ENCODE results near the gene ABCA2. TPM values are rescaled to one million over a fixed set of nuclear protein-coding genes. Genes with fewer than 3 reads are reported as not detected.

Gene ABCA2
- total and polyA plus RNA-seq, 8 donors = 7.3 to 385 (median 44.2) TPM

DNA sequence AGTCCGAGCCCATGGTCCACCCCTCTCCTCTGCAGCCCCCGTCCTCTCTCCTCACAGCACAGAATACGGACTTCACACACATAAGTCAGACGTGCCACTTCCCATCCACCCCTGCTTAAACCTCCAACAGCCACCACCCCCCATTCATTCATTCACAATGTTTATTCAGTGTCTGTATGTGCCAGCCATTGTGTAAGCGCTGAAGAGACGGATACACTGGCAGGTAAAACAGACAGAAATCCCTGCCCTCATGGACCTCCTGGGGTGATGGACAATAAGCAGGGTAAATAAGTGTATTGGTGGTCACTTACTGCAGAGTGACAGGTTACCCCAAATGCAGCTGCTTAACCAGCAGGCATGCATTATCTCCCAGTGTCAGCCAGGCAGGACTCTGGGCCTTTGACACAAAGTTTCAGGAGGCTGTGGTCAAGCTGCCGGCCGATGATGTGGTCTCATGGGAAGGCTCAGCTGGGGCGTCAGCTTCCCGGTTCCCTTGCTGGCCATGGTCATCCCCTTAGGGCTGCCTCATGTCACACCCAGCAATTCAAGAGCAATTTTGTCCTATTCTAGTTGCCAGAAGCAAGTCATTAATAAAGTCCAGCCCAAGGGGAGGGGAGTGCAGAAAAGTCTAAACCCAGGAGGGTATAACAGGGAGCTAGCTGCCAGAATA lies 37.7 kb downstream of the ABCA2 start:
- H3K9me3 ChIP-seq = no peaks in the 10 kb centered on the region
- peaks cover 29 to 39% (median 36%) of the 10 kb centered on the region in 4 donors for H3K4me1 ChIP-seq
- 68 to 79% (median 76%) methylated on average over 8 to 10 of the region's 10 CpGs for WGBS, 5 donors
- no peak overlapping the region for H3K4me3 ChIP-seq
- H3K36me3 ChIP-seq = peaks cover 0 to 15% (median 11%) of the 10 kb centered on the region in 4 donors
- DNase-seq = no peak
- no peak for TF ChIP-seq CTCF (IDR thresholded peaks at IDR 0.05)
- no peak for TF ChIP-seq POLR2AphosphoS5 (IDR thresholded peaks at IDR 0.05)
- TF ChIP-seq EP300 (IDR thresholded peaks at IDR 0.05) = no peak
- no peak for TF ChIP-seq POLR2A (IDR thresholded peaks at IDR 0.05)
- peaks cover 3 to 42% (median 10%) of the 10 kb centered on the region in 3 donors for H3K27me3 ChIP-seq
- peak overlapping the region in 1 of 5 donors; percentile 92 for H3K27ac ChIP-seq
- intact Hi-C loops (cut with DNase I; ENCODE audit: low total_unique reads) = no loop called here

- H3K4me3 ChIP-seq = no peak overlapping the region
- peaks cover 0 to 6% (median 4%) of the 10 kb centered on the region in 4 donors for H3K36me3 ChIP-seq
- intact Hi-C loops (cut with DNase I; ENCODE audit: low total_unique reads) = no loop called here
- H3K27ac ChIP-seq = no peak overlapping the region
- no peak for TF ChIP-seq POLR2A (IDR thresholded peaks at IDR 0.05)
- no peak for TF ChIP-seq CTCF (IDR thresholded peaks at IDR 0.05)
- no peak for TF ChIP-seq POLR2AphosphoS5 (IDR thresholded peaks at IDR 0.05)
- peaks cover 12 to 42% (median 25%) of the 10 kb centered on the region in 3 donors for H3K27me3 ChIP-seq
- 90 to 96% (median 94%) methylated on average over 4 of the region's 4 CpGs for WGBS, 5 donors
- H3K4me1 ChIP-seq = peaks cover 16 to 32% (median 28%) of the 10 kb centered on the region in 4 donors
- no peaks in the 10 kb centered on the region for H3K9me3 ChIP-seq
- no peak for DNase-seq
Observed at GRCh38 chr9:136988872-136989271, 39.2 kb downstream of the ABCA2 start.

DNA sequence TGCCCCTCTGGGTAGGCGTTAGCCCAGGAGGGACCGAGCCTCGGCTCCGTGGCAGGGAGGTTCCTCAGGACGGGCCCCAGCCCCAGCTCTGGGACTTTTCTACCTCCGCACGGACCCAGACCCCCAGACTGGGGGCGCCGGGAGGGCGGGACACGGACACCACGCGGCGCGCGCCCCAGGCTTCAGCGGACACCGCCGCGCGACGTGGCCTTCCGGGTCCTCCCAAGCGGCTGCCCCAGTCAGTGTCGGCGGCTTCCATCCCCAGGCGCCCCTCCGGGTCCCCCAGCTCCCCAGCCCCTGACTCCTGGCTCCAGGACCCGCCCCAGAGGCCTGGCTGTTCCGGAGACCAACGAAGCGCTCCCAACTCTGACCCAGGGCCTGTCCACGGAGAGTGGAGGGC lies 42.2 kb downstream of the ABCA2 start:
- Histone ChIP-seq H3K27ac (no peak overlapping the region), H3K36me3 (no peaks in the 10 kb centered on the region), H3K9me3 (no peaks in the 10 kb centered on the region), H3K4me1 (peaks cover 4 to 15% (median 10%) of the 10 kb centered on the region in 4 donors), H3K4me3 (no peak overlapping the region), H3K27me3 (peaks cover 12 to 69% (median 28%) of the 10 kb centered on the region in 3 donors)
- no peak for DNase-seq
- intact Hi-C loops (cut with DNase I; ENCODE audit: low total_unique reads) = no loop called here
- 26 to 33% (median 30%) methylated on average over 2 to 33 of the region's 33 CpGs for WGBS, 5 donors
- TF ChIP-seq POLR2AphosphoS5 (IDR thresholded peaks at IDR 0.05) (no peak), CTCF (IDR thresholded peaks at IDR 0.05) (no peak), POLR2A (IDR thresholded peaks at IDR 0.05) (no peak), EP300 (IDR thresholded peaks at IDR 0.05) (no peak)

DNA sequence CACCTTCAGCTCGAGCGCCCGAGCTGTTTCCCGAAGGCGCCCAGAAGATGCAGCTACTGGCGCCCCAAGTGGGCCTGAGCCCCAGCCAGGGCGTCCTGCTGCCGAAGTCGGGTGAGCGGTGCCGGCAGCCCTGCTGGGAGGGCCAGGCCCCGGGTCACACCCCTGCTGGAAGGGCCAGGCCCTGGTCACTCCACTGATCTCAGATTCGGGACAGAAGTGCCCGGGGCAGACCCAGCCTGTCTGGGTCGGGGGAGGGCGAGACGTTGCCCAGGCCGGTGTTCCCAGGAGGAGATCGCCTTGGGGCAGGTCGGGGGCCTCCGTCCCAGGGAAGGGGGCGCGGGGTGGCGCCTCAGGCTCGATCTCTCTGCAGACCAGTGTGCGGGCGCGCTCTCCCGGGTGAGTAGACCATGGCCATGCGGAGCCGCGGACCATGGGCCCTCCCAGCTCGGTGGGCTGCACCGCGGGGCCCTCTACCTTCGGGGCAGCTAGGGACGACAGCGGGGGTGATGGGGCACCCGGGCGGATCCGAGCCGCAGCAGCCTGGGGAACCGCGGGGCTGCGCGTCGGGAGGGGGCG lies 42.9 kb downstream of the ABCA2 start:
- H3K27ac ChIP-seq = no peak overlapping the region
- no peaks in the 10 kb centered on the region for H3K9me3 ChIP-seq
- intact Hi-C loops (cut with DNase I; ENCODE audit: low total_unique reads) = no loop called here
- H3K4me3 ChIP-seq = no peak overlapping the region
- H3K4me1 ChIP-seq = peaks cover 4 to 15% (median 10%) of the 10 kb centered on the region in 4 donors
- 12 to 14% (median 13%) methylated on average over 22 to 48 of the region's 48 CpGs; no CpG with 5 or more reads in 1 of the 5 donors for WGBS, 5 donors
- no peak for DNase-seq
- H3K36me3 ChIP-seq = no peaks in the 10 kb centered on the region
- peaks cover 12 to 69% (median 28%) of the 10 kb centered on the region in 3 donors for H3K27me3 ChIP-seq
- TF ChIP-seq POLR2A (IDR thresholded peaks at IDR 0.05) (no peak), EP300 (IDR thresholded peaks at IDR 0.05) (no peak), CTCF (IDR thresholded peaks at IDR 0.05) (no peak), POLR2AphosphoS5 (IDR thresholded peaks at IDR 0.05) (no peak)

Measured in stomach (tissue), 9 donors.